Adrenal gland (tissue), 12 donors: ENCODE data around the gene CDH4. TPM values are rescaled to one million over a fixed set of nuclear protein-coding genes. Genes with fewer than 3 reads are reported as not detected.

Experiments used
- DNase-seq, 7 donors: peaks; one replicate each; pipeline ENCODE4 v3.0.0-alpha.2; 2019 to 2020
- H3K27ac ChIP-seq, 5 donors: fragments of 200-600 bp; sonication (generic) in 4 of 5; 1 replicate in 3 of 5; 2 replicates in 2 of 5; pipeline versions ENCODE4 v1.5.1 to v1.8.0; 2016 to 2020; ENCODE audit warnings: mild to moderate bottlenecking in 1 of 5
- H3K27me3 ChIP-seq: fragments of 200-600 bp; 2 replicates; pipeline ENCODE4 v1.8.0; 2021
- H3K36me3 ChIP-seq, 2 donors: fragments of 200-600 bp; replicated peaks in 1 of 2; 1 replicate in 1 of 2; 2 replicates in 1 of 2; pipeline versions ENCODE4 v1.5.1 to v1.8.0; 2018 to 2022
- H3K4me1 ChIP-seq, 2 donors: fragments of 200-600 bp; replicated peaks in 1 of 2; 1 replicate in 1 of 2; 2 replicates in 1 of 2; pipeline versions ENCODE4 v1.5.1 to v1.8.0; 2018 to 2021
- H3K4me3 ChIP-seq, 4 donors: fragments of 200-600 bp; sonication (generic) in 3 of 4; one replicate each; pipeline ENCODE4 v1.5.1; 2016 to 2018
- H3K9me3 ChIP-seq, 3 donors: fragments of 200-600 bp; sonication (generic) in 1 of 3; replicated peaks in 1 of 3; 1 replicate in 2 of 3; 2 replicates in 1 of 3; pipeline versions ENCODE4 v1.5.1 to v1.8.0; 2016 to 2021
- POLR2A ChIP-seq, 2 donors: fragments of 450-650 bp; IDR thresholded peaks; one replicate each; pipeline ENCODE4 v1.6.1; 2017; ENCODE audit warnings: antibody characterized with exemption in 2 of 2, mild to moderate bottlenecking in 2 of 2, moderate library complexity in 1 of 2
- whole genome bisulfite sequencing, 4 donors: extraction: QIAGEN DNeasy Blood & Tissue Kit in 2 of 4; methylation state at CpG; one replicate each; pipeline versions ENCODE4 v1.1.5 to v1.1.7; 2013 to 2017; 5-methylcytosine and 5-hydroxymethylcytosine counted together
- intact Hi-C, 2 donors: fragments of 100-400 bp; cut with DNase I; formaldehyde crosslinking; loops; one replicate each; pipeline versions ENCODE4 v1.14.1 to v1.15.0; 2022 to 2023
- polyA plus RNA-seq, 3 donors: library from polyadenylated mRNA; stranded (reverse); fragments of 200-250 nt in 2 of 3; fragments of 350-450 nt in 1 of 3; fragmentation: Illumina TruSeq in 1 of 3; extraction: RNeasy Lipid Tissue Mini Kit (QIAGEN cat#74804) in 1 of 3; gene quantifications; one replicate each; pipeline ENCODE4 v1.2.3, GENCODE V29; 2013 to 2014
- total RNA-seq, 9 donors: library from RNA; depleted of rRNA in 4 of 9; stranded (reverse); fragments of >200 nt in 4 of 9; fragments of 120-200 nt in 1 of 9; fragmentation: NEBNext Ultra II Directional in 1 of 9; extraction: Animal tissue kit (Norgen Biotek cat#: 25700) in 1 of 9; gene quantifications; one replicate each; pipeline versions ENCODE4 v1.1.0 to v1.2.4, GENCODE V29; 2013 to 2023
- TF ChIP-seq, protein P1 (sequence below), 6 experiments: fragments of 450-650 bp in 4 of 6; fragments of 200-600 bp in 2 of 6; sonication (generic) in 1 of 6; IDR thresholded peaks; 1 replicate in 5 of 6; 2 replicates in 1 of 6; pipeline versions ENCODE4 v1.5.1 to v1.8.0; 2016 to 2021; ENCODE audit warnings: antibody characterized with exemption in 6 of 6, mild to moderate bottlenecking in 2 of 6, moderate library complexity in 1 of 6
- donor health status: healthy with polysubstance abuse.
- donor health status: Bipolar disorder and iron deficiency.
- donor health status: DM: yes; HTN: yes; CAD: no.
- donor health status: DM: no; HTN: no; CAD: no.
- donor health status: DM: no; HTN: no; CAD: no.
- donor health status: DM: yes; HTN: yes; CAD: no.

CDH4 gene
- total and polyA plus RNA-seq, 12 donors: 0.08 to 0.53 (median 0.20) TPM; not detected in 3

DNA sequence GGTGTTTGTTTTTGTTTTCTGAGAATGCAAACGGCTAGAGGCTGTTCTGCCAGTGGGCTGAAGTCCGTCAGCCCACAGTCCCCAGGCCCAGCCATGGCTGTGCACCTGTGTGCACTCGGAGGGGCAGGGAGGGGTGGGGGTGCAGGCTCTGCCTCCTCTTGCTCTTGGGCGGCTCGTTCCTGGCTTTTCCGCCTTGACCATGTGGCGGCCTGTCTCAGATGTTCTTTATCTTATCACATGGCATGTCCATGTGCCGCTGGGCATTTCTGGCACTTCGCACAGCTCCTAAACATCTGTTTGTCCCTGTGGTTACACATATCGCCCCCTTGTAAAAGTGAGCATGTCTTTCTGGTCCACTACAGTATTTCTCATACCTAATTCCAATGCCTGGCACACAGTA is 137.0 kb downstream of the CDH4 start:
- no peaks in the 10 kb centered on the region for H3K9me3 ChIP-seq
- peaks cover 4% of the 10 kb centered on the region for H3K27me3 ChIP-seq
- TF ChIP-seq, protein P1, sequence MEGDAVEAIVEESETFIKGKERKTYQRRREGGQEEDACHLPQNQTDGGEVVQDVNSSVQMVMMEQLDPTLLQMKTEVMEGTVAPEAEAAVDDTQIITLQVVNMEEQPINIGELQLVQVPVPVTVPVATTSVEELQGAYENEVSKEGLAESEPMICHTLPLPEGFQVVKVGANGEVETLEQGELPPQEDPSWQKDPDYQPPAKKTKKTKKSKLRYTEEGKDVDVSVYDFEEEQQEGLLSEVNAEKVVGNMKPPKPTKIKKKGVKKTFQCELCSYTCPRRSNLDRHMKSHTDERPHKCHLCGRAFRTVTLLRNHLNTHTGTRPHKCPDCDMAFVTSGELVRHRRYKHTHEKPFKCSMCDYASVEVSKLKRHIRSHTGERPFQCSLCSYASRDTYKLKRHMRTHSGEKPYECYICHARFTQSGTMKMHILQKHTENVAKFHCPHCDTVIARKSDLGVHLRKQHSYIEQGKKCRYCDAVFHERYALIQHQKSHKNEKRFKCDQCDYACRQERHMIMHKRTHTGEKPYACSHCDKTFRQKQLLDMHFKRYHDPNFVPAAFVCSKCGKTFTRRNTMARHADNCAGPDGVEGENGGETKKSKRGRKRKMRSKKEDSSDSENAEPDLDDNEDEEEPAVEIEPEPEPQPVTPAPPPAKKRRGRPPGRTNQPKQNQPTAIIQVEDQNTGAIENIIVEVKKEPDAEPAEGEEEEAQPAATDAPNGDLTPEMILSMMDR (IDR thresholded peaks at IDR 0.05): no peak
- TF ChIP-seq POLR2A (IDR thresholded peaks at IDR 0.05): no peak
- no peaks in the 10 kb centered on the region for H3K36me3 ChIP-seq
- no peak for DNase-seq
- H3K27ac ChIP-seq: no peak overlapping the region
- intact Hi-C loops: no loop called here
- no peak overlapping the region for H3K4me3 ChIP-seq
- WGBS, 4 donors: 68 to 74% (median 73%) methylated on average over 10 of the region's 10 CpGs
- no peaks in the 10 kb centered on the region for H3K4me1 ChIP-seq

DNA sequence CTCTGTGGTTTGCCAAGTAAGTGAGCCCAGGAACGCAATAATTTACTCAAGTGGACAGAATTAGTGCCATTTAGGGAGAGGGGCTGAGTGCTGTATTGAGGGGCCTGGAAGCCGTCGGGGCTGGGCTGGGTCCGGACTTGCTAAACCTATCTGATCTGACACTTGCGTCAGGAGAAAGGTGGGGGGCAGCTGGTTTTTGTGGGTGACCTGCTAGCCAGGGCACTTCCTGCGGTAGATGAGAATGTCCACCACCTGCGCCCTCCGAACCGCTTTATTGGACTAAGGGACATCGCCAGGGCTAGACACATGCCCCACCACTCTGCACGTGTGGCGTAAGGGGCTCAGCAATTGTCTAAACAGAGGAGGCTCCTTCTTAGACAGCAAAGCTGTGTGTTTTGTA is 139.1 kb downstream of the CDH4 start:
- no peak for DNase-seq
- intact Hi-C loops: no loop called here
- Histone ChIP-seq H3K4me1 (no peaks in the 10 kb centered on the region), H3K9me3 (no peaks in the 10 kb centered on the region), H3K36me3 (no peaks in the 10 kb centered on the region), H3K4me3 (no peak overlapping the region), H3K27me3 (peaks cover 4% of the 10 kb centered on the region), H3K27ac (no peak overlapping the region)
- TF ChIP-seq, protein P1 (IDR thresholded peaks at IDR 0.05): no peak
- TF ChIP-seq POLR2A (IDR thresholded peaks at IDR 0.05): no peak
- WGBS, 4 donors: 82 to 96% (median 84%) methylated on average over 7 to 12 of the region's 12 CpGs

DNA sequence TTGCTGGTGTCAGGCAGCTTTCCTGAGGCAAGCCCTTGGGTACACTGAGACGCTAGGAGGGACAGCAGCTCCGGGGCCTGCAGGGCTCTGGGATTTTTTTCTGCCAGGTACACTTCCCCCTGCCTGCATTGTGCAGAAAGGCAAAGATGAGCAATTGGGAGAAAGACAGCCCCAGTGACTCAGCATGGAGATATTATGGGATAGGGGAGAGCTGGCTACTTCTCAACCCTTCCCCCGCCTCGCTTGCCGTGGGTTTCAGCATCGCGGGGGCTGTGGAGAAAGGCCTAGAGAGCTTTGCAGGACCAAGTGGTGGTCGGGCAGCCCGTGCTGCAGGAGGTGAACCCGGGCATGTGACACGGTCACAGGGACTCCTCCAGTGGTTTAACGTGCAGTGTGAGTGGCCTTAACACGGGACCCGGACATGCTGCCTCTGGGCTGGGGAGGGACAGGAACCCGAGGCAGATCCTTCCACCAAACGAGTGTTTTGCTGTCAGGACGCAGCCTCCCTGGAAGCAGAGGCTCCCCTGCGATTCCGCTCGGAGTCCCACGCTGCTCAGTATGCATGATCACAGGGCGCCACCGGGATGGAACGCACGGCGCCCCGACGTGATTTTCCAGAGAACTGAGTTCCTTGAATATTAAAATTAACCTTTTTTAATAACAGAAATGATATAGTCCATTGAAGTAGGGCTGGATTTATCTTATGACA is 139.9 kb downstream of the CDH4 start:
- intact Hi-C loops: no loop called here
- Histone ChIP-seq H3K27ac (no peak overlapping the region), H3K36me3 (no peaks in the 10 kb centered on the region), H3K9me3 (no peaks in the 10 kb centered on the region), H3K4me3 (no peak overlapping the region), H3K4me1 (no peaks in the 10 kb centered on the region), H3K27me3 (peaks cover 4% of the 10 kb centered on the region)
- TF ChIP-seq, protein P1 (IDR thresholded peaks at IDR 0.05): no peak
- no peak for DNase-seq
- 62 to 77% (median 74%) methylated on average over 20 to 28 of the region's 28 CpGs for WGBS, 4 donors

DNA sequence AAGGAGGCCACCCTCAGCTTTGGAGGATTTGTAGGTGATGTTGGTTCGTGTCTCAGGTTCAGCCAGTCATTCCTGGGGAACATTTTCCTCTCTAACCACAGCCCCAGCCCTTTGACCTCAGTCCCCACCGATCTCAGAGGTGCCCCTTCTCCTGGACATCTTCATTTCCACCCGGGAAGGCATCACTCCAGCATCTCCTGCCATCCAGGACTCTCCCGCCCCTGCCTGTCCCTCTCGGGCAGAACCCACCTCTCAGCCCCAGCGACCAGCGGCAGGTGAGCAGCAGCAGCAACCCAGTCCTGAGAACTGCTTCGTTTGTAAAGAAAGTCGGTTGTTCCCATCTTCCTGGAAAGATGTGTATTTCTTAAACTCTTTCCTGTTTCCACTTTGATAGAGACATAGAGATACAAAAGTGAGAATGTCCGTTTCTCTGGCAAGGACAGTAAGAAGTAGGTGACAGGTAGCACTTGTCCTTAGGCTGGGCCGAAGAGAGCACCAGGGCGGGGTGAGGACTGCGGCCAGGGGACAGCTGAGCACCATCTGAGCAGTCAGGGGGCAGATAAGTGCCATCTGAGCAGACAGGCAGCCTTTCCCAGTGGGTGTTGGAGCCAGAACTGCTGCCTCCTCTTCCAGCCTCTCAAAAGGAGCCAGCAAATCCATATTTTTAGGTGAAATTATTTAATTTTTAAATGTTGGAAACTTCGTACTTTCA is 142.2 kb downstream of the CDH4 start:
- peaks cover under 1% of the 10 kb centered on the region for H3K27me3 ChIP-seq
- no peak overlapping the region for H3K4me3 ChIP-seq
- H3K27ac ChIP-seq: no peak overlapping the region
- no peaks in the 10 kb centered on the region for H3K4me1 ChIP-seq
- TF ChIP-seq, protein P1 (IDR thresholded peaks at IDR 0.05): no peak
- no peak for TF ChIP-seq POLR2A (IDR thresholded peaks at IDR 0.05)
- no peaks in the 10 kb centered on the region for H3K36me3 ChIP-seq
- intact Hi-C loops: no loop called here
- DNase-seq: no peak
- no peaks in the 10 kb centered on the region for H3K9me3 ChIP-seq
- WGBS, 4 donors: 66 to 77% (median 71%) methylated on average over 13 to 14 of the region's 14 CpGs
